Astrocyte (in vitro differentiated cells and primary cell): ENCODE results near the gene CPM. TPM values are rescaled to one million over a fixed set of nuclear protein-coding genes. Genes with fewer than 3 reads are reported as not detected.
"Not testable (repeated sequence)": the region's sequence is repeated elsewhere in the genome, so short reads cannot be mapped to it uniquely, and the experiment has no call there.

Experiments
- DNase-seq: peaks from one replicate; pipeline ENCODE4 v3.0.0-alpha.2; 2010; ENCODE audit warnings: low read depth
- FAIRE-seq: peaks from 2 replicates; lab custom pipeline; 2011; peaks lifted over from hg19 to GRCh38; lab: Jason Lieb, UNC
- H2AFZ ChIP-seq: 2 replicates; pipeline ENCODE4 v1.6.0; 2012; ENCODE audit warnings: low read depth, low read length, inconsistent platforms
- H3K27ac ChIP-seq: 2 replicates; pipeline ENCODE4 v1.5.1; 2011; ENCODE audit warnings: low read depth, low read length, inconsistent platforms
- H3K27me3 ChIP-seq: 2 replicates; pipeline ENCODE4 v1.6.0; 2011; ENCODE audit warnings: low read length, inconsistent platforms; ENCODE audit not compliant: insufficient read depth
- H3K36me3 ChIP-seq: 2 replicates; pipeline ENCODE4 v1.5.1; 2011; ENCODE audit warnings: low read length, inconsistent platforms; ENCODE audit not compliant: insufficient read depth
- H3K4me1 ChIP-seq: 2 replicates; pipeline ENCODE4 v1.5.1; 2011; ENCODE audit warnings: low read length, inconsistent platforms; ENCODE audit not compliant: insufficient read depth
- H3K4me2 ChIP-seq: 2 replicates; pipeline ENCODE4 v1.6.0; 2012; ENCODE audit warnings: low read length, inconsistent platforms
- H3K4me3 ChIP-seq: 2 replicates; pipeline ENCODE4 v1.5.1; 2011; ENCODE audit warnings: low read depth, mild to moderate bottlenecking, low read length, inconsistent platforms; ENCODE audit not compliant: insufficient read depth
- H3K79me2 ChIP-seq: 2 replicates; pipeline ENCODE4 v1.6.0; 2012; ENCODE audit warnings: mild to moderate bottlenecking, low read length, inconsistent platforms; ENCODE audit not compliant: insufficient read depth
- H3K9ac ChIP-seq: 2 replicates; pipeline ENCODE4 v1.6.0; 2012; ENCODE audit warnings: mild to moderate bottlenecking, low read length, inconsistent platforms
- H3K9me3 ChIP-seq: 2 replicates; pipeline ENCODE4 v1.5.1; 2012; ENCODE audit warnings: low read depth, mild to moderate bottlenecking, low read length, inconsistent platforms; ENCODE audit not compliant: insufficient read depth
- H4K20me1 ChIP-seq: 2 replicates; pipeline ENCODE4 v1.6.0; 2012; ENCODE audit warnings: low read length, inconsistent platforms; ENCODE audit not compliant: insufficient read depth
- H3K27ac Mint-ChIP-seq: one replicate; pipeline ENCODE4 v1.8.0; 2021; ENCODE audit warnings: mild to moderate bottlenecking, mixed read lengths; ENCODE audit not compliant: unreplicated experiment
- H3K27me3 Mint-ChIP-seq: one replicate; pipeline ENCODE4 v1.8.0; 2021; ENCODE audit warnings: low read depth, mixed read lengths; ENCODE audit not compliant: unreplicated experiment
- H3K36me3 Mint-ChIP-seq: one replicate; pipeline ENCODE4 v1.8.0; 2021; ENCODE audit warnings: low read depth, mixed read lengths; ENCODE audit not compliant: unreplicated experiment
- H3K4me1 Mint-ChIP-seq: one replicate; pipeline ENCODE4 v1.8.0; 2021; ENCODE audit warnings: low read depth, mixed read lengths; ENCODE audit not compliant: unreplicated experiment
- H3K4me3 Mint-ChIP-seq: one replicate; pipeline ENCODE4 v1.8.0; 2021; ENCODE audit warnings: mild to moderate bottlenecking, moderate library complexity, mixed read lengths; ENCODE audit not compliant: unreplicated experiment
- H3K9me3 Mint-ChIP-seq: one replicate; pipeline ENCODE4 v1.8.0; 2021; ENCODE audit warnings: mild to moderate bottlenecking, mixed read lengths; ENCODE audit not compliant: unreplicated experiment
- EZH2 ChIP-seq: IDR thresholded peaks from 2 replicates; pipeline ENCODE4 v1.6.1; 2012; ENCODE audit warnings: mild to moderate bottlenecking, low read length, inconsistent platforms; ENCODE audit not compliant: insufficient read depth
- total RNA-seq: library from RNA; stranded (reverse); gene quantifications from 2 replicates; pipeline ENCODE4 v1.2.1, GENCODE V29; 2021
- TF ChIP-seq, protein P1 (sequence below): IDR thresholded peaks from 2 replicates; pipeline ENCODE4 v1.5.1; 2011; ENCODE audit warnings: low read depth, mild to moderate bottlenecking, inconsistent platforms, low read length, moderate library complexity; ENCODE audit not compliant: insufficient read depth

The CPM gene
- total RNA-seq, 1 donor from 2014 or later, result 2.7 TPM

DNA sequence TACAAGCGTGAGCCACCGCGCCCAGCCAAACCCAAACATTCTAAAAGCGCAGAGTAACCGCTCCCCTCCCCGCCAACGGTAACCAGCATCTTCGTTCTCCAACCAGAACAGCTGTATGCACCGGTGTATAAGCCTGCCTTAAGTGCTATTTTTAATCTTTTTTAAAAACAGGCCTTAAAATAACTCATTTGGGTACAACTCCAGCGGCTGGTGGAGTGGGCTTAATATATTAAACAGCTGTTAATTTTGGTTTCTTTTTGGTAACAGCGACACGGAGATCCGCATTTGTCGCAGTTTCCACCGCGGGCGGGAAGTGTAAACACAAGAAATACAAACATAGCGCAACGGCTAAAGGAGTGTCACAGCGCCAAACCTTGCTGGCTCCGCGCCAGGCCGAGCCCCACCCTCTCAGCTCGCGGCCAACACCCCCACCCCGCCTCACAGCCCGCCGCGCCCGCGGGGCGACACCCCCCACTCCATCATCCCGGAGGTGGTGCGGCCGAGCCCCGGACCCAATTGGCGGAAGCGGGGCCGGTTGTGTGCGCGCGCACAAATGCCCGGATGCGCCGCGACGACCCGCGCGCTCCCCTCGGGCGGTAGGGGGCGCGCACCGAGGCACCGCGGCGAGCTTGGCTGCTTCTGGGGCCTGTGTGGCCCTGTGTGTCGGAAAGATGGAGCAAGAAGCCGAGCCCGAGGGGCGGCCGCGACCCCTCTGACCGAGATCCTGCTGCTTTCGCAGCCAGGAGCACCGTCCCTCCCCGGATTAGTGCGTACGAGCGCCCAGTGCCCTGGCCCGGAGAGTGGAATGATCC, 125.2 kb downstream of the CPM start, which contains the start of gene MDM2:
Gene MDM2, plus strand, starts transcription at position 602 of the 812 bp plus-strand sequence. CDS start 301 bp downstream, outside the sequence.
- Histone ChIP-seq H3K4me1 (peaks cover 7% of the 10 kb centered on the region), H3K9ac (peak within 1 kb of the TSS; percentile 100), H2AFZ (peak within 1 kb of the TSS; percentile 85), H3K79me2 (peaks cover 46% of the 10 kb centered on the region), H3K27me3 (no peaks in the 10 kb centered on the region), H3K9me3 (no peaks in the 10 kb centered on the region), H4K20me1 (peaks cover 26% of the 10 kb centered on the region), H3K4me3 (peak within 1 kb of the TSS; percentile 98), H3K27ac (peak within 1 kb of the TSS; percentile 99), H3K36me3 (peaks cover 13% of the 10 kb centered on the region), H3K4me2 (peak within 1 kb of the TSS; percentile 95)
- Mint-ChIP-seq H3K27ac (peak within 1 kb of the TSS; percentile 95), H3K4me1 (peaks cover 12% of the 10 kb centered on the region), H3K9me3 (no peaks in the 10 kb centered on the region), H3K36me3 (peaks cover 16% of the 10 kb centered on the region), H3K4me3 (peak within 1 kb of the TSS; percentile 91), H3K27me3 (no peaks in the 10 kb centered on the region)
- DNase-seq, result peak; percentile 73
- no peak for FAIRE-seq
- no peak for TF ChIP-seq EZH2
- TF ChIP-seq, protein P1, sequence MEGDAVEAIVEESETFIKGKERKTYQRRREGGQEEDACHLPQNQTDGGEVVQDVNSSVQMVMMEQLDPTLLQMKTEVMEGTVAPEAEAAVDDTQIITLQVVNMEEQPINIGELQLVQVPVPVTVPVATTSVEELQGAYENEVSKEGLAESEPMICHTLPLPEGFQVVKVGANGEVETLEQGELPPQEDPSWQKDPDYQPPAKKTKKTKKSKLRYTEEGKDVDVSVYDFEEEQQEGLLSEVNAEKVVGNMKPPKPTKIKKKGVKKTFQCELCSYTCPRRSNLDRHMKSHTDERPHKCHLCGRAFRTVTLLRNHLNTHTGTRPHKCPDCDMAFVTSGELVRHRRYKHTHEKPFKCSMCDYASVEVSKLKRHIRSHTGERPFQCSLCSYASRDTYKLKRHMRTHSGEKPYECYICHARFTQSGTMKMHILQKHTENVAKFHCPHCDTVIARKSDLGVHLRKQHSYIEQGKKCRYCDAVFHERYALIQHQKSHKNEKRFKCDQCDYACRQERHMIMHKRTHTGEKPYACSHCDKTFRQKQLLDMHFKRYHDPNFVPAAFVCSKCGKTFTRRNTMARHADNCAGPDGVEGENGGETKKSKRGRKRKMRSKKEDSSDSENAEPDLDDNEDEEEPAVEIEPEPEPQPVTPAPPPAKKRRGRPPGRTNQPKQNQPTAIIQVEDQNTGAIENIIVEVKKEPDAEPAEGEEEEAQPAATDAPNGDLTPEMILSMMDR, result peak; percentile 32

DNA sequence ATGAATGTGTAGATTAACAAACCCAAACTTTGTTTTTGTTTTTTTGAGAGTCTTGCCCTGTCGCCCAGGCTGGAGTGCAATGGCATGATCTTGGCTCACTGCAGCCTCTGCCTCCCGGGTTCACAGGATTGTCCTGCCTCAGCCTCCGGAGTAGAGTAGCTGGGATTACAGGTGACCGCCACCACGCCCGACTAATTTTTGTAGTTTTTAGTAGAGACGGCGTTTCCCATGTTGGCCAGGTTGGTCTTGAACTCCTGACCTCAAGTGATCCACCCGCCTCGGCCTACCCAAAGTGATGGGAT, 125.7 kb downstream of the CPM start:
- peaks cover 41% of the 10 kb centered on the region for H3K79me2 ChIP-seq
- peak overlapping the region; percentile 98 for H3K4me3 ChIP-seq
- peak overlapping the region; percentile 93 for H3K27ac Mint-ChIP-seq
- H3K27me3 ChIP-seq, H3K9me3 ChIP-seq, H3K9me3 Mint-ChIP-seq, H3K4me1 ChIP-seq, H3K27me3 Mint-ChIP-seq, DNase-seq, H3K36me3 ChIP-seq, FAIRE-seq: not testable (repeated sequence)
- peak overlapping the region; percentile 85 for H3K4me3 Mint-ChIP-seq
- H3K4me1 Mint-ChIP-seq, result peaks cover 11% of the 10 kb centered on the region
- H2AFZ ChIP-seq, result peak overlapping the region; percentile 68
- H3K36me3 Mint-ChIP-seq, result peaks cover 13% of the 10 kb centered on the region
- H3K4me2 ChIP-seq, result peak overlapping the region; percentile 95
- H3K9ac ChIP-seq, result peak overlapping the region; percentile 100
- H4K20me1 ChIP-seq, result peaks cover 21% of the 10 kb centered on the region
- peak overlapping the region; percentile 99 for H3K27ac ChIP-seq

DNA sequence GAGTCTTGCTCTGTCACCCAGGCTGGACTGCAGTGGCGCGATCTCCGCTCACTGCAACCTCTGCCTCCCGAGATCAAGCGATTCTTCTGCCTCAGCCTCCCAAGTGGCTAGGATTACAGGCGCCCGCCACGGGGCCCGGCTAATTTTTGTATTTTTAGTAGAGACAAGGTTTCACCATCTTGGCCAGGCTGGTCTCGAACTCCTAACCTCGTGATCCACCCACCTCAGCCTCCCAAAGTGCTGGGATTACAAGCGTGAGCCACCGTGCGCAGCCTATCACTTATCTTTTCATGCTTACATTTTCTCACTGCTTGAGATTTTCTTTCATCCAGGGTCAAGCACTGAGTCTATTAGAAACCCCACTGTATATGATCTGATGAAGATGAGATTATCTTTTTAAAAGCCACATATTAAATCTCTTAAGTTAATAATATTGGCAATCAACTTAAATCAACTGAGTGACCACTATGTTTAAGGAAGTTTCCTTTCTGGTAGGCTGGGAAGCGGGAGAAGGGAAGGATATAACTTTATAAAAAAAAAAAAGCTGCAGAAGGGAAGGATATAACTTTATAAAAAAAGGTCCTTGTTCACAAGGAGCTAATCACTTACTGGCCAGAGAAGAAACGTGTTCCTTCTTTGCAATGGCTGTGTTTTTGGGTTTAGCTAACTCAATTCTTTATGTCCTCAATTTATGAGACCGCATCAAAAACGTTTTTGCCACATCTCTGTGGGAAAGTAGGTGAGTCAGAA, 126.3 kb downstream of the CPM start:
- peak overlapping the region; percentile 70 for H3K4me3 Mint-ChIP-seq
- no peaks in the 10 kb centered on the region for H3K9me3 Mint-ChIP-seq
- Histone ChIP-seq H3K36me3 (peaks cover 8% of the 10 kb centered on the region), H3K27me3 (no peaks in the 10 kb centered on the region), H3K4me2 (no peak overlapping the region), H3K9ac (no peak overlapping the region), H3K4me3 (no peak overlapping the region), H2AFZ (no peak overlapping the region), H3K9me3 (no peaks in the 10 kb centered on the region), H4K20me1 (peaks cover 16% of the 10 kb centered on the region), H3K27ac (no peak overlapping the region), H3K4me1 (no peaks in the 10 kb centered on the region), H3K79me2 (peaks cover 35% of the 10 kb centered on the region)
- no peak overlapping the region for H3K27ac Mint-ChIP-seq
- no peak for FAIRE-seq
- DNase-seq, result no peak
- TF ChIP-seq, protein P1, result no peak
- no peak for TF ChIP-seq EZH2
- H3K27me3 Mint-ChIP-seq, result no peaks in the 10 kb centered on the region
- H3K4me1 Mint-ChIP-seq, result peaks cover 11% of the 10 kb centered on the region
- peaks cover 11% of the 10 kb centered on the region for H3K36me3 Mint-ChIP-seq
